Stimulated activated CD4-positive, alpha-beta T cell treated with anti-CD3 and anti-CD28 coated beads, Interleukin-15, amount 100 ng/mL, for 1 hour (primary cell): ENCODE data around the gene HIVEP1.

ENCODE experiments used
- DNase-seq, 2 donors: peaks; one replicate each; pipeline ENCODE4 v3.0.0-alpha.2; 2020; ENCODE audit warnings: low read depth in 1 of 2, low spot score in 1 of 2

Gene HIVEP1

DNA sequence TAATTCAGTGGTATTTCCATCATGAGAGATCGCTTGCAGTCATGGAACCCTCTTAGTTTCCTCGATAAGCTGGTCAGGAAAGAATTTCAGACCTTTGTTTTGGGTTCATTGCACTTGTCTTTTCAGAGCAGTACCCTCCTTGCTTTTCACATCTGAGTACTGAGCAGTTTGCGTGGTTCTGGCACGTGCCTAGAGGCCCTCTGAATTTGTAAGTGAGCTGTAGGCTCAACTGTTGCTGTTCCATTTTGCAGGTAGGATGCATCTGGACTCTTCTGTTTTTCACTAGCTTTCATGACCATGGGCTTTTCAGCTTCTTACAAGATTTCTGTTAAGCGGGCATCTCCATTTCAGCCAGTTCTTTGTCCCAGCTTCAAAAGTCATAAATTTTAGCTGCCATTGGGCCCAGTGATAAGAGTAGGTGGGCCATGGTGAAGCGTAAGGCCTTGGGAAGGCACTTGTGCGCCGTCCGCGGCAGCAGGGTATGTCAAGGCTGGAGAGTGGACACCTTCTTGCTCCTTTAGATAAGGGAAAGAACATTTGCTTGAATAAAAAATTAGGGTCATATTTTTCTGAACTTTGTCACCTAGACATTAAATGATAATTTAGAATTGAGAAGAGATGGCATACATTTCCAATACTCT lies 35.8 kb downstream of the HIVEP1 start:
- no peak for DNase-seq

DNA sequence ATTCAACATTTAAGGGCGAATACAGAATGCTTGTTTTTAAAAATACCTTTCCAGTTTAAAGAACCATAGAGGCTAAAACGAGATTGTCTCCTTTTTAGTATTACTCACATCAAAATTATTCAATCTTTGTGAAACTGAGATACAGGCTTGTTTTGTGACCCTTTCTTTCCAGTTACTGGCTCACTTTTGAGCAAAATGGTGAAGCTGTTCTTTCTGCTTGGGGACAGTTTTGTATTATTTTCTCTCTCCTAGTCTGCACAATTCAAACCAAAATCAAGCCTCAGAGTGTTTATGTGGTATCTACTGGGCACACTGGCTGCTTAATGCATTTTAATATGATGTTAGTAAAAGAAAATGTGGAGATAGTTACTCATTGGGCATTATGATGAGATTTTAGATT lies 36.5 kb downstream of the HIVEP1 start:
- no peak for DNase-seq

DNA sequence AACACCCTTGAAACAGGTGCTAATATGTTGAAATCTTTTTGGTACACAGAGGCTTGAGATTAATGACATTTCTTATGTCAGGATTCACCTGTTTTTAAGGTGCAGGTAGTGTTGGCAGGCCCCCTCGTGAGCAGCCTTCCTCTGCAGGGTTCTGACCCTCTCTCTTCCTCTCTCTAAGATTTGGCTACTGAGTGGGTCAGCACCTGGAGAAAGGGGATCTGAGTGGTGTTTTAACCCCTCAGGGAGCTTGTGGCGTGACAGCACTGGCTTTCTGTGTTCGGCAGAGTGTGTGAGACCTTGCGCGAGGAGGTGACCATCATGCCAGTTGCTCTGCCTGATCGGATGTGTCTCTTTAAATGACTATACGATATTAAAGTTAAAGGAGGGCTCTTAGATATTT lies 37.1 kb downstream of the HIVEP1 start:
- no peak for DNase-seq

- DNase-seq: peak in 1 of 2 donors; percentile 14
These were observed 39.8 kb downstream of the HIVEP1 start for GRCh38 chr6:12051861-12052368.

GRCh38 chr6:12058172-12058961 lies 46.3 kb downstream of the HIVEP1 start:
- DNase-seq: no peak

DNA sequence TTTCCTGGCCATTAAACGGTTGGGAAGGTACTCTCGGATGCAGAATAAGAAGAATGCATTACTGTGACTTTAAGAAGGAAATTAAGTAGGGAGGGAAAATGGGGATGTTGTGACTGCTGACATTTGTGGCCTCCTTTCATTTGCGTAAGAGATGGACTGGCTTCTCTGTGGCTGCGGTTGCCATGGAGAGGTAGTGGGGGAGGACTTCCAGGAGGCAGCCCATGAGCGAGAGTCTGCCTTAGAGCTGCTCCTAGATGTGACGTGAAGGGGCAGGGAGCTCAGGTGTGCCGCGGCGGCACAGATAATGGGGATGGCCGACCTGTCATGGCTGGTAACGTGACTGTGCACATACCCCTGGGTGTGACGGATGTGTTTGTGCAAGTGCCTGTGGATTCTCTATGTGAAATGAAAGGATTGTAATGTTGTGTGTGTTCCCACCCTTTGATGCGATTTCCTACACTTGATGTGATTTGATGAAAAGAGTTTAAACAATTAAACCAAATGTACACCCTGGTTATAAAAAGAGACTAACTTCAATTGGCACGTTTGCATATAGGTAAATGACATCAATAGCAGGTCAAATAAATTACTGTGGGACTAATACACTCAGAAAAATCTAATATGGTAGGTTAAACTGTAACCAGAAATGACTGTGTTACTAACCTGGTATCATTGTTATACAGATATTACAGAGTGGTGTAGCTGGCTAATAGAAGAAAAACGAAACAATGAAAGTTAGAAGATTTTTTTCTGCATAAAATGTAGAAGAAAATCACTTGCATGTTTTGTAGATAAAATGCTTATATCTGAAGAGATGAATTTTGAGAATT lies 48.9 kb downstream of the HIVEP1 start:
- peak in 1 of 2 donors; percentile 40 for DNase-seq

- no peak for DNase-seq
These were observed 50.5 kb downstream of the HIVEP1 start for GRCh38 chr6:12062605-12063004.

- DNase-seq: no peak
These were observed 52.0 kb downstream of the HIVEP1 start for GRCh38 chr6:12064131-12064530.

DNA sequence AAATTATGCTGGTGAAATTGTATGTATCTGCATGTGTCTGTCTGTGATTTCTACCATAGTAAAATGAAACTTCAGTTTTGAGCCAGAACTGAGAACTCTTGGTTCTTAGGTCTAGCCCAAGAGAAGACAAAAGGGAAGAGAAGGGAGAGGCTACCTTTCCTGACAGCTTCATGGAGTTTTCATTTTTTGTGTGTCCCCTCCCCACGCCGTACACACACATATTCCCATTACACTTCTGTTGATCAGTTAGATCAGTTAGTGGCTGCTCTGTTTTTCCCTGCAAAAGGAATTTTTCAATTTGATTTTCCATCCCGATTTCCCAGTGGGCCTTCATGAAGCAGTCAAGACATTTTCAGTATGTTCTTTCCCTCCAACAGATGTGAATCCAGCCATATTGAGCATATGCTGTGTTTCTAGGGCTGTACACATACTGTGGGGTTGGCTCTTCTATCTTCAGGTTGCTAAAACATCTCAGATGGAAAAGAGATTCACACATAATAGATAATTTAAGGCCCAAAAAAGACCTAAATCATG lies 52.5 kb downstream of the HIVEP1 start:
- DNase-seq: no peak

- no peak for DNase-seq
These were observed 53.4 kb downstream of the HIVEP1 start for GRCh38 chr6:12065321-12066140.

GRCh38 chr6:12066297-12066696 lies 54.2 kb downstream of the HIVEP1 start:
- DNase-seq: no peak

DNA sequence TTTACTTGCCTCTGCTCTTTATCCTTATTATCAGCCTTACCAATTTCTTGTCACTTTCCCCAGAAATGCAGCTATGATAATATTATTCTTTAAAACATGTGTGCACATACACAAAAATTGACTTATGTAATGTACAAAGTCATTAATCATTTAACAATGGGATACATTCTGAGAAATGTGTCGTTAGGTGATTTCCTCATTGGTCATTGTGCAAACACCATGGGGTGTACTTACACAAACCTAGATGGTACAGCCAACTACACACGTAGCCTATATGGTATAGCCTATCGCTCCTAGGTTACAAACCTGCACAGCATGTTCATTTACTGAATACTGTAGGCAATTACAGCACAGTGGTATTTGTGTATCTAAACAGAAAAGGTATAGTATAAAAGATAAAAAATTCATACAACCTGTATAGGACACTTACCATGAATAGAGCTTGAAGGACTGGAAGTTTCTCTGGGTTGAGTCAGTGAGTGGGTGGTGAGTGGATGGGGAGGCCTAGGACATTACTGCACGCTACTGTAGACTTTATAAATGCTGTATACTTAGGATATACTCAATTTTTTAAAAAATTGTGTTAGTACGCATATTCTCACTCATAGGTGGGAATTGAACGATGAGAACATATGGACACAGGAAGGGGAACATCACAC lies 56.9 kb downstream of the HIVEP1 start:
- DNase-seq: no peak

DNA sequence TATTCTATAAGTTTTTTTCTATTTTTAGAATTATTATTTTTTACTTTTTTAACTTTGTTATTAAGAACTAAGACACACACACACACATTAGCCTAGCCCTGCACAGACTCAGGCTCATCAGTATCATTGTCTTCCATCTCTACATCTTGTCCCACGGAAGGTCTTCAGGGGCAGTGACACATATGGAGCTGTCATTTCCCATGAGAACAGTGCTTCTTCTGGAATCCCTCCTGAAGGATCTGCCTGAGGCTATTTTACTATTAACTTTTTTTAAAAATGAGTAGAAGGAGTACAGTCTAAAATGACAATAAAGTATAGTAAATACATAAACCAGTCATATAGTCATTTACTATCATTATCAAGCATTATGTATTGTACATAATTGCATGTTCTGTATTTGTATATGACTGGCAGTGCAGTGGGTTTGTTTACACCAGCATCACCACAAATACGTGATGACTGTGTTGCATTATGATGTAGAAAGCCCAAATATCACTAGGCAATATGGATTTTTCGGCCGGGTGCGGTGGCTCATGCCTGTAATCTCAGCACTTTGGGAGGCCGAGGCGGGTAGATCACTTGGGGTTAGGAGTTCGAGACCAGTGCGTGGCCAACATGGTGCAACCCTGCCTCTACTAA lies 57.9 kb downstream of the HIVEP1 start:
- DNase-seq: no peak

- DNase-seq: no peak
These were observed 59.0 kb downstream of the HIVEP1 start for GRCh38 chr6:12071064-12071615.

GRCh38 chr6:12075067-12075563 lies 63.0 kb downstream of the HIVEP1 start:
- no peak for DNase-seq

DNA sequence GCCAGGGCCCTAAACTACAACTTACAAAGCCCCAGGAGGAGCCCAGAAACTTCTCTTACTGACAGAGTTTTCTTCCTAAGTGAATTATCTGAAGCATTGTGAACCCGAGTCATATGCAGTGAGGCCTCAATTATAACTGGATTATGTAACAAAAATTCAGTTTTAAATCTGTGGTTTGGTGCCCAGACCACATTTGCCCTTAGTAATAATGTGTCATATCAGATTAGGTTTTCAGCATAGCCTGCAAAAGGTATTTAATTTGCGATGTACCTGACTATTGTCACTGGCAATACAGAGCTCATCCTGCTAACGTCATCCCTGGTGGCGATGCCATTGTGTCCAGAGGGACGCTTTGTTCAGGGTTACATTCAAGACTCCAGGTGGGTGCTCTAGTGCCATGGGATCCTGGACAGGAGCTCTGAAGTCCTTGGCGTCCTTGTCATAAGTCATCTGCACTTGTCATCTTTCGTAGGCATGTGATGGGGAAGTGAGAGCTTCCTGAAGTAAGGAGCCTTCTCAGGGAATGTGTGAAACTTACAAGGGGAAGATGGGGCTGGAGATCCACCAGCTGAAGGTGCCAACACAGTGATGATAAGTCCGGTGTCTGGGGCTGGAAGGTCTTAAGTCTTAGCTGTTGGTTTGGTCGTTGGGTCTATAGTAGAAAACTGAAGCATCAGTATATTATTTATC lies 65.1 kb downstream of the HIVEP1 start:
- no peak for DNase-seq

- no peak for DNase-seq
These were observed 65.9 kb downstream of the HIVEP1 start for GRCh38 chr6:12078014-12078413.

- DNase-seq: no peak
These were observed 69.7 kb downstream of the HIVEP1 start for GRCh38 chr6:12081771-12082170.
